ENCODE results near the gene PTGFRN.

PTGFRN gene

DNA sequence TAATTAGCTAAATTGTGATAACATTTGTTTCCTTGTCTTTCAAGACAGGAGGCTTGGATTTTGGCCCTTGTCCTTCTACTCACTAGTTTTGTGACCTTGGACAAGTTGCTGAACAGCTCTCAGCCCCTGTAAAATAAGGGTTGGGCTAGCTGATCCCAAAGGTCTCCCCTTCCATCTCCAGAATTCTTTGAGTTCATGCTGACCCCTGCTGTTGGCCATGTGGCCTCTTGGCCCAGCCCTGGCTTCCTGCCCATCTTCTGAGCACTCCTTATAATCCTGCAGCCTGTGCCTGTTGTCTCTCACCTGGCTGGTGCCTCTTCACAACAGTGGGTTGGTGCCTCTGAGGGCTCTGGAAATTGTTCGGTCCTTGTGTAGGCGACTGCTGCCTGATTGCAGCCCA is 10.1 kb downstream of the PTGFRN start:
- TF ChIP-seq ZFP30 (CRISPR knock-in tag; IDR thresholded peaks at IDR 0.05): no peak
- TF ChIP-seq, protein P1, sequence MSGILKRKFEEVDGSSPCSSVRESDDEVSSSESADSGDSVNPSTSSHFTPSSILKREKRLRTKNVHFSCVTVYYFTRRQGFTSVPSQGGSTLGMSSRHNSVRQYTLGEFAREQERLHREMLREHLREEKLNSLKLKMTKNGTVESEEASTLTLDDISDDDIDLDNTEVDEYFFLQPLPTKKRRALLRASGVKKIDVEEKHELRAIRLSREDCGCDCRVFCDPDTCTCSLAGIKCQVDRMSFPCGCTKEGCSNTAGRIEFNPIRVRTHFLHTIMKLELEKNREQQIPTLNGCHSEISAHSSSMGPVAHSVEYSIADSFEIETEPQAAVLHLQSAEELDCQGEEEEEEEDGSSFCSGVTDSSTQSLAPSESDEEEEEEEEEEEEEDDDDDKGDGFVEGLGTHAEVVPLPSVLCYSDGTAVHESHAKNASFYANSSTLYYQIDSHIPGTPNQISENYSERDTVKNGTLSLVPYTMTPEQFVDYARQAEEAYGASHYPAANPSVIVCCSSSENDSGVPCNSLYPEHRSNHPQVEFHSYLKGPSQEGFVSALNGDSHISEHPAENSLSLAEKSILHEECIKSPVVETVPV (CRISPR knock-in tag; IDR thresholded peaks at IDR 0.05): no peak
- TF ChIP-seq, protein P2, sequence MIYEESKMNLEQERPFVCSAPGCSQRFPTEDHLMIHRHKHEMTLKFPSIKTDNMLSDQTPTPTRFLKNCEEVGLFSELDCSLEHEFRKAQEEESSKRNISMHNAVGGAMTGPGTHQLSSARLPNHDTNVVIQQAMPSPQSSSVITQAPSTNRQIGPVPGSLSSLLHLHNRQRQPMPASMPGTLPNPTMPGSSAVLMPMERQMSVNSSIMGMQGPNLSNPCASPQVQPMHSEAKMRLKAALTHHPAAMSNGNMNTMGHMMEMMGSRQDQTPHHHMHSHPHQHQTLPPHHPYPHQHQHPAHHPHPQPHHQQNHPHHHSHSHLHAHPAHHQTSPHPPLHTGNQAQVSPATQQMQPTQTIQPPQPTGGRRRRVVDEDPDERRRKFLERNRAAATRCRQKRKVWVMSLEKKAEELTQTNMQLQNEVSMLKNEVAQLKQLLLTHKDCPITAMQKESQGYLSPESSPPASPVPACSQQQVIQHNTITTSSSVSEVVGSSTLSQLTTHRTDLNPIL (CRISPR knock-in tag; IDR thresholded peaks at IDR 0.05; ENCODE audit: low read depth): no peak
- TF ChIP-seq, protein P3, sequence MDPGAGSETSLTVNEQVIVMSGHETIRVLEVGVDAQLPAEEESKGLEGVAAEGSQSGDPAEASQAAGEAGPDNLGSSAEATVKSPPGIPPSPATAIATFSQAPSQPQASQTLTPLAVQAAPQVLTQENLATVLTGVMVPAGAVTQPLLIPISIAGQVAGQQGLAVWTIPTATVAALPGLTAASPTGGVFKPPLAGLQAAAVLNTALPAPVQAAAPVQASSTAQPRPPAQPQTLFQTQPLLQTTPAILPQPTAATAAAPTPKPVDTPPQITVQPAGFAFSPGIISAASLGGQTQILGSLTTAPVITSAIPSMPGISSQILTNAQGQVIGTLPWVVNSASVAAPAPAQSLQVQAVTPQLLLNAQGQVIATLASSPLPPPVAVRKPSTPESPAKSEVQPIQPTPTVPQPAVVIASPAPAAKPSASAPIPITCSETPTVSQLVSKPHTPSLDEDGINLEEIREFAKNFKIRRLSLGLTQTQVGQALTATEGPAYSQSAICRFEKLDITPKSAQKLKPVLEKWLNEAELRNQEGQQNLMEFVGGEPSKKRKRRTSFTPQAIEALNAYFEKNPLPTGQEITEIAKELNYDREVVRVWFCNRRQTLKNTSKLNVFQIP (CRISPR knock-in tag; IDR thresholded peaks at IDR 0.05; ENCODE audit: borderline replicate concordance, low read depth): no peak
- no peak for TF ChIP-seq ZNF70 (CRISPR knock-in tag; IDR thresholded peaks at IDR 0.05)
- no peak for TF ChIP-seq ZFP3 (CRISPR knock-in tag; IDR thresholded peaks at IDR 0.05)
- no peak for TF ChIP-seq ARNTL (CRISPR knock-in tag; IDR thresholded peaks at IDR 0.05; ENCODE audit: borderline replicate concordance, low read depth)
- TF ChIP-seq BACH2 (CRISPR knock-in tag; IDR thresholded peaks at IDR 0.05; ENCODE audit: borderline replicate concordance): no peak
- TF ChIP-seq SNAI2 (CRISPR knock-in tag; IDR thresholded peaks at IDR 0.05): no peak
- TF ChIP-seq PPARA (CRISPR knock-in tag; IDR thresholded peaks at IDR 0.05; ENCODE audit: borderline replicate concordance): no peak
- no peak for TF ChIP-seq TOX (CRISPR knock-in tag; IDR thresholded peaks at IDR 0.05; ENCODE audit: borderline replicate concordance)
- TF ChIP-seq ZNF8 (CRISPR knock-in tag; IDR thresholded peaks at IDR 0.05): no peak
- TF ChIP-seq ZNF565 (CRISPR knock-in tag; conservative IDR thresholded peaks at IDR 0.05; ENCODE audit: low read depth): no peak
- no peak for ATAC-seq

DNA sequence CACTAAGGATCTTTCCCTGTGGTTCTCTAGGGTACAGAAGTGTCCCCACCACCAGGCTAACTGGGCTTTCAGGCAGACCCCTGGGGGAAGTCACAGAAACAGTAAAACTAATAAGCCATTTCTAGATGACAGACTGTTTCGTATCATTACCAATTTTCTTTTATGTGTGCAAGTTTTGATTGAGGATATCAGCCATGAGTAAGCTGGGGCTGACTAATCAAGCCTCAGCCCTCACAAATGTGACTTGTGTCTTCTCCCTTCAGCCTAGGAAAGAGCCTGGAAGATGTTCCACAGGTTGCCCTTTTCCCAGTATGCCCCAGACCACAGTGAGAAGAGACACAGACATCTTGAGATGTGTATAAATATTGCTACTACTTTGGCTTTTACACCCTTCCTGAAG is 10.5 kb downstream of the PTGFRN start:
- no peak for ATAC-seq
- TF ChIP-seq, protein P3 (CRISPR knock-in tag; IDR thresholded peaks at IDR 0.05; ENCODE audit: borderline replicate concordance, low read depth): no peak
- TF ChIP-seq, protein P4, sequence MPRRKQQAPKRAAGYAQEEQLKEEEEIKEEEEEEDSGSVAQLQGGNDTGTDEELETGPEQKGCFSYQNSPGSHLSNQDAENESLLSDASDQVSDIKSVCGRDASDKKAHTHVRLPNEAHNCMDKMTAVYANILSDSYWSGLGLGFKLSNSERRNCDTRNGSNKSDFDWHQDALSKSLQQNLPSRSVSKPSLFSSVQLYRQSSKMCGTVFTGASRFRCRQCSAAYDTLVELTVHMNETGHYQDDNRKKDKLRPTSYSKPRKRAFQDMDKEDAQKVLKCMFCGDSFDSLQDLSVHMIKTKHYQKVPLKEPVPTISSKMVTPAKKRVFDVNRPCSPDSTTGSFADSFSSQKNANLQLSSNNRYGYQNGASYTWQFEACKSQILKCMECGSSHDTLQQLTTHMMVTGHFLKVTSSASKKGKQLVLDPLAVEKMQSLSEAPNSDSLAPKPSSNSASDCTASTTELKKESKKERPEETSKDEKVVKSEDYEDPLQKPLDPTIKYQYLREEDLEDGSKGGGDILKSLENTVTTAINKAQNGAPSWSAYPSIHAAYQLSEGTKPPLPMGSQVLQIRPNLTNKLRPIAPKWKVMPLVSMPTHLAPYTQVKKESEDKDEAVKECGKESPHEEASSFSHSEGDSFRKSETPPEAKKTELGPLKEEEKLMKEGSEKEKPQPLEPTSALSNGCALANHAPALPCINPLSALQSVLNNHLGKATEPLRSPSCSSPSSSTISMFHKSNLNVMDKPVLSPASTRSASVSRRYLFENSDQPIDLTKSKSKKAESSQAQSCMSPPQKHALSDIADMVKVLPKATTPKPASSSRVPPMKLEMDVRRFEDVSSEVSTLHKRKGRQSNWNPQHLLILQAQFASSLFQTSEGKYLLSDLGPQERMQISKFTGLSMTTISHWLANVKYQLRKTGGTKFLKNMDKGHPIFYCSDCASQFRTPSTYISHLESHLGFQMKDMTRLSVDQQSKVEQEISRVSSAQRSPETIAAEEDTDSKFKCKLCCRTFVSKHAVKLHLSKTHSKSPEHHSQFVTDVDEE (CRISPR knock-in tag; IDR thresholded peaks at IDR 0.05): no peak
- TF ChIP-seq, protein P1 (CRISPR knock-in tag; IDR thresholded peaks at IDR 0.05): no peak
- no peak for TF ChIP-seq ZNF8 (CRISPR knock-in tag; IDR thresholded peaks at IDR 0.05)
- no peak for TF ChIP-seq TOX (CRISPR knock-in tag; IDR thresholded peaks at IDR 0.05; ENCODE audit: borderline replicate concordance)
- TF ChIP-seq CSDC2 (CRISPR knock-in tag; IDR thresholded peaks at IDR 0.05): no peak
- TF ChIP-seq, protein P5, sequence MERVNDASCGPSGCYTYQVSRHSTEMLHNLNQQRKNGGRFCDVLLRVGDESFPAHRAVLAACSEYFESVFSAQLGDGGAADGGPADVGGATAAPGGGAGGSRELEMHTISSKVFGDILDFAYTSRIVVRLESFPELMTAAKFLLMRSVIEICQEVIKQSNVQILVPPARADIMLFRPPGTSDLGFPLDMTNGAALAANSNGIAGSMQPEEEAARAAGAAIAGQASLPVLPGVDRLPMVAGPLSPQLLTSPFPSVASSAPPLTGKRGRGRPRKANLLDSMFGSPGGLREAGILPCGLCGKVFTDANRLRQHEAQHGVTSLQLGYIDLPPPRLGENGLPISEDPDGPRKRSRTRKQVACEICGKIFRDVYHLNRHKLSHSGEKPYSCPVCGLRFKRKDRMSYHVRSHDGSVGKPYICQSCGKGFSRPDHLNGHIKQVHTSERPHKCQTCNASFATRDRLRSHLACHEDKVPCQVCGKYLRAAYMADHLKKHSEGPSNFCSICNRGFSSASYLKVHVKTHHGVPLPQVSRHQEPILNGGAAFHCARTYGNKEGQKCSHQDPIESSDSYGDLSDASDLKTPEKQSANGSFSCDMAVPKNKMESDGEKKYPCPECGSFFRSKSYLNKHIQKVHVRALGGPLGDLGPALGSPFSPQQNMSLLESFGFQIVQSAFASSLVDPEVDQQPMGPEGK (CRISPR knock-in tag; IDR thresholded peaks at IDR 0.05; ENCODE audit: borderline replicate concordance): no peak
- no peak for TF ChIP-seq PPARA (CRISPR knock-in tag; IDR thresholded peaks at IDR 0.05; ENCODE audit: borderline replicate concordance)
- TF ChIP-seq ZNF565 (CRISPR knock-in tag; conservative IDR thresholded peaks at IDR 0.05; ENCODE audit: low read depth): no peak
- no peak for TF ChIP-seq SNAI2 (CRISPR knock-in tag; IDR thresholded peaks at IDR 0.05)
- TF ChIP-seq ARNTL (CRISPR knock-in tag; IDR thresholded peaks at IDR 0.05; ENCODE audit: borderline replicate concordance, low read depth): no peak
- no peak for TF ChIP-seq ZNF70 (CRISPR knock-in tag; IDR thresholded peaks at IDR 0.05)
- TF ChIP-seq RARB (CRISPR knock-in tag; IDR thresholded peaks at IDR 0.05): no peak
- TF ChIP-seq ZFP30 (CRISPR knock-in tag; IDR thresholded peaks at IDR 0.05): no peak
- TF ChIP-seq, protein P2 (CRISPR knock-in tag; IDR thresholded peaks at IDR 0.05; ENCODE audit: low read depth): no peak
- no peak for TF ChIP-seq TCF4 (CRISPR knock-in tag; IDR thresholded peaks at IDR 0.05; ENCODE audit: borderline replicate concordance)
- TF ChIP-seq ESRRG (CRISPR knock-in tag; IDR thresholded peaks at IDR 0.05): no peak
